Measurements from ENCODE around the gene S100PBP.

GRCh38 chr1:32894681-32895080 lies 77.2 kb downstream of the S100PBP start:
- no peak for TF ChIP-seq CTCF (IDR thresholded peaks at IDR 0.05)
- TF ChIP-seq POLR2A (IDR thresholded peaks at IDR 0.05), result no peak
